ENCODE measurements around the gene PRKAG3.

DNA sequence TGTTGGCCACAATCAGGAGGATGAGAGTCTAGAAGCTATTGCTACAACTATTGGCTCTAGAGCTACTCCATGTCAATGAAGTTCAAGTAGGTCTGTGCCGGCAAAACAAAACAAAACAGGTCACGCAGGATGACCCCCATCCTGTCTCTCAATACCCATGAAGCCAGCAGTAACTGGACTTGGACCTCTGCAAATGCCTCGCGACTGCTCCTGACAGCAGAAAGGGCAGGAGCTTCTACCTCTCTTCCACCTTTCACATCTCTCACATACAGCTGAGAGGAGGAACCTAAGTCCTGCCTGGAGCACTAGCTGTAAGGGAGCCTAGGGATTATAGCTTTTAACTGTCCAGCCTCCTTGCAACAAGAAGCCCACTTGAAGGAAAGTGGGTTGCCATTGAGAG lies 16.0 kb downstream of the PRKAG3 start:
- TF ChIP-seq, protein P1, sequence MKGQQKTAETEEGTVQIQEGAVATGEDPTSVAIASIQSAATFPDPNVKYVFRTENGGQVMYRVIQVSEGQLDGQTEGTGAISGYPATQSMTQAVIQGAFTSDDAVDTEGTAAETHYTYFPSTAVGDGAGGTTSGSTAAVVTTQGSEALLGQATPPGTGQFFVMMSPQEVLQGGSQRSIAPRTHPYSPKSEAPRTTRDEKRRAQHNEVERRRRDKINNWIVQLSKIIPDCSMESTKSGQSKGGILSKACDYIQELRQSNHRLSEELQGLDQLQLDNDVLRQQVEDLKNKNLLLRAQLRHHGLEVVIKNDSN (IDR thresholded peaks at IDR 0.05), result no peak
- TF ChIP-seq RAD21 (IDR thresholded peaks at IDR 0.05; ENCODE audit: low read depth), result no peak
- no peak for TF ChIP-seq TAF1 (IDR thresholded peaks at IDR 0.05; ENCODE audit: low read depth)
- no peak for TF ChIP-seq EGR1 (IDR thresholded peaks at IDR 0.05)
- TF ChIP-seq, protein P2, sequence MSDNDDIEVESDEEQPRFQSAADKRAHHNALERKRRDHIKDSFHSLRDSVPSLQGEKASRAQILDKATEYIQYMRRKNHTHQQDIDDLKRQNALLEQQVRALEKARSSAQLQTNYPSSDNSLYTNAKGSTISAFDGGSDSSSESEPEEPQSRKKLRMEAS (IDR thresholded peaks at IDR 0.05), result no peak
- no peak for TF ChIP-seq NFIC (IDR thresholded peaks at IDR 0.05)
- no peak for TF ChIP-seq YY1 (IDR thresholded peaks at IDR 0.05; ENCODE audit: low read depth)
- TF ChIP-seq TEAD4 (IDR thresholded peaks at IDR 0.05), result no peak
- no peak for TF ChIP-seq EP300 (IDR thresholded peaks at IDR 0.05; ENCODE audit: borderline replicate concordance)
- no peak for TF ChIP-seq FOXM1 (IDR thresholded peaks at IDR 0.05; ENCODE audit: borderline replicate concordance, low read depth)
